Thymus (tissue), 11 donors: ENCODE measurements around the gene PTPRT. TPM values are rescaled to one million over a fixed set of nuclear protein-coding genes. Genes with fewer than 3 reads are reported as not detected.

Source experiments
- DNase-seq, 9 donors: peaks; one replicate each; pipeline ENCODE4 v3.0.0-alpha.2; 2013; ENCODE audit warnings: low spot score in 9 of 9, low read depth in 6 of 9, missing footprints in 1 of 9
- H3K27ac ChIP-seq, 2 donors: one replicate each; pipeline ENCODE4 v1.5.1; 2013; ENCODE audit warnings: control low read depth in 1 of 2, low read depth in 1 of 2, low read length in 1 of 2, mild to moderate bottlenecking in 1 of 2, moderate library complexity in 1 of 2
- H3K27me3 ChIP-seq, 2 donors: one replicate each; pipeline ENCODE4 v1.5.1; 2013; ENCODE audit warnings: low read length in 1 of 2; ENCODE audit not compliant: control insufficient read depth in 2 of 2, insufficient read depth in 1 of 2
- H3K36me3 ChIP-seq, 2 donors: one replicate each; pipeline ENCODE4 v1.5.1; 2013; ENCODE audit warnings: low read length in 1 of 2, mild to moderate bottlenecking in 1 of 2, moderate library complexity in 1 of 2; ENCODE audit not compliant: control insufficient read depth in 2 of 2, insufficient read depth in 2 of 2
- H3K4me1 ChIP-seq, 2 donors: one replicate each; pipeline ENCODE4 v1.5.1; 2013; ENCODE audit warnings: low read length in 2 of 2; ENCODE audit not compliant: control insufficient read depth in 2 of 2, insufficient read depth in 2 of 2
- H3K4me3 ChIP-seq, 2 donors: one replicate each; pipeline ENCODE4 v1.5.1; 2013; ENCODE audit warnings: low read length in 2 of 2, control low read depth in 1 of 2, mild to moderate bottlenecking in 1 of 2
- H3K9me3 ChIP-seq, 2 donors: one replicate each; pipeline ENCODE4 v1.5.1; 2013; ENCODE audit warnings: low read length in 1 of 2, mild to moderate bottlenecking in 1 of 2; ENCODE audit not compliant: control insufficient read depth in 2 of 2, insufficient read depth in 1 of 2
- WGBS: extraction: QIAGEN DNeasy Blood & Tissue Kit; methylation state at CpG from one replicate; pipeline ENCODE4 v1.1.7; 2013; 5-methylcytosine and 5-hydroxymethylcytosine counted together
- polyA plus RNA-seq: library from polyadenylated mRNA; stranded (reverse); fragments of 200-250 nt; gene quantifications from one replicate; pipeline ENCODE4 v1.2.3, GENCODE V29; 2013
- total RNA-seq: library from RNA; stranded (reverse); fragments of 120-200 nt; gene quantifications from one replicate; pipeline ENCODE4 v1.2.4, GENCODE V29; 2013
- donor health status: healthy.

Gene PTPRT
- total and polyA plus RNA-seq, 2 donors: 2.4 to 4.5 TPM

GRCh38 chr20:42581311-42581710 is 608.4 kb downstream of the PTPRT start:
- WGBS: 72% methylated on average over 3 of the region's 3 CpGs
- Histone ChIP-seq H3K27ac (no peak overlapping the region), H3K36me3 (no peaks in the 10 kb centered on the region), H3K4me1 (no peaks in the 10 kb centered on the region), H3K4me3 (no peak overlapping the region), H3K9me3 (no peaks in the 10 kb centered on the region), H3K27me3 (no peaks in the 10 kb centered on the region)
- no peak for DNase-seq

DNA sequence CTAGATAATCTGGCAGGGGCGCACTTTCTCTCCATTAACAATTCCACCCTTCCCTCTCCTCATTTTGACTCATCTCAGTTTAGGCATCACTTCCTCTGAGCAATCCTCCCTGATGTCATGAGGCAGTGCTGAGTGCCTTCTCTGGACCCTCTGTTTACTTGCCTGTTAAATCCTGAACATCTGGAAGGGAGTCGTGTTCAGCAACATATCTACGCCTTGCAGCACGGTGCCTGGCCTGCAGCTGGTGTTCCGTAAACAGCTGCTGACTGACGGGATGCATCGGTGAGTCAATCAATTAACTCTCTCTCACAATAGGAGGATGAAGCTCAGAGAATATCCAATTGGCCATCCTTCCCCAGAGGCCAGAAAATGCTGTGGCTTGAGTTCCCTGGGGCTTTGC is 613.5 kb downstream of the PTPRT start:
- Histone ChIP-seq H3K36me3 (no peaks in the 10 kb centered on the region), H3K9me3 (no peaks in the 10 kb centered on the region), H3K27me3 (no peaks in the 10 kb centered on the region), H3K4me1 (no peaks in the 10 kb centered on the region), H3K4me3 (no peak overlapping the region), H3K27ac (no peak overlapping the region)
- DNase-seq: no peak
- WGBS: 83% methylated on average over 7 of the region's 7 CpGs

DNA sequence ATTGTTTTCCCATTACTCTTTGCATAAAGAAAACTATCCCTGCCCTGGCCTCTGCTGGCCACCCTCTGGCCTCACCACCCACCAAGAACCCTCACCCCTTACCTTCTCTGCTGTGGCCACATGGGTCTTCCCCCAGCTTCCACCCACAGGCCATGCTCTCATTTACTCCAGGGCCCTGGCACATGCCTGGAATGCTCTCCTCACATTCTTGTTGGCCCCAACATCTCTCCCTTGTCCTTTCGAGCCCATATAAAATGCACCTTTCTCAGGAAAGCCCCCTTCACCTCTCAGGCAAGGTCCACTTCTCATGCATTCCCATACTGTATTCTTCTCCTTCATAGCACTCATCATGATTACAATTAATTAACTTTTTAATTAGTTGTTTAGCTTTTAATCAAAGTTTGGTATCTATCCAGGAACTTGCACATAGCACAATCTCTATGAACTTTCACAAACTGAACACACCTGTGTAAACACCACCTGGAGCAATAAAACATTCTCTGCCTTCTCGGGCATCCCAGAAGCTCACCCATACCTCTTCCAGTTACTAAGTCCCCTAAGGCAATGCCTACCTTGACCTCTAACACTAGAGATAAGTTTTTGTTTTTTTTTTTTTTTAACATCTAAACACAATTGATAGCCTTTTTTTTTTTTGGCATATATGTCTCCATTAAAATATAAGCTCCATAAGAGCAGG is 617.2 kb downstream of the PTPRT start:
- no peak for DNase-seq
- Histone ChIP-seq H3K4me1 (no peaks in the 10 kb centered on the region), H3K36me3 (no peaks in the 10 kb centered on the region), H3K4me3 (no peak overlapping the region), H3K27me3 (no peaks in the 10 kb centered on the region), H3K27ac (no peak overlapping the region), H3K9me3 (no peaks in the 10 kb centered on the region)
- 87% methylated on average over 2 of the region's 2 CpGs for WGBS

DNA sequence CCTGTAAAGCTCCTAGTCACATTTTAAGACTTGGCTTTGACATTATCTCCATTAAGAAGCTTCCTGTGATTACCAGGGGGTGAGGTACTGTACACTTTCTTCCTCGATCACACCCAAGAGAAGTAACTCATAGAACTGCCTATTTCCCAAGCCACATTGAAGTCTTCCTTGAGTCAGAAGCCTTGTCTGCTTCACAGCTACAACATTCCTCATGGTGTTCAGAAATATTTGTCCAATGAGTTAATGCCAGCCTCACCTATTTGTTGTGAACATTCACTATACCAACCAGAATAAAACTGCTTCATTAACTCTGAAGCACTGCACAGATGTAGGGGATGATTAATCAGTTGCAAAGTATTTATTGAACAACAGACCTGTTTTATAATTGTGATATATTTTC is 622.3 kb downstream of the PTPRT start:
- no peaks in the 10 kb centered on the region for H3K4me1 ChIP-seq
- WGBS: 95% methylated on average over 1 of the region's 1 CpG
- no peaks in the 10 kb centered on the region for H3K9me3 ChIP-seq
- no peak overlapping the region for H3K4me3 ChIP-seq
- no peaks in the 10 kb centered on the region for H3K27me3 ChIP-seq
- no peak for DNase-seq
- H3K27ac ChIP-seq: no peak overlapping the region
- no peaks in the 10 kb centered on the region for H3K36me3 ChIP-seq

DNA sequence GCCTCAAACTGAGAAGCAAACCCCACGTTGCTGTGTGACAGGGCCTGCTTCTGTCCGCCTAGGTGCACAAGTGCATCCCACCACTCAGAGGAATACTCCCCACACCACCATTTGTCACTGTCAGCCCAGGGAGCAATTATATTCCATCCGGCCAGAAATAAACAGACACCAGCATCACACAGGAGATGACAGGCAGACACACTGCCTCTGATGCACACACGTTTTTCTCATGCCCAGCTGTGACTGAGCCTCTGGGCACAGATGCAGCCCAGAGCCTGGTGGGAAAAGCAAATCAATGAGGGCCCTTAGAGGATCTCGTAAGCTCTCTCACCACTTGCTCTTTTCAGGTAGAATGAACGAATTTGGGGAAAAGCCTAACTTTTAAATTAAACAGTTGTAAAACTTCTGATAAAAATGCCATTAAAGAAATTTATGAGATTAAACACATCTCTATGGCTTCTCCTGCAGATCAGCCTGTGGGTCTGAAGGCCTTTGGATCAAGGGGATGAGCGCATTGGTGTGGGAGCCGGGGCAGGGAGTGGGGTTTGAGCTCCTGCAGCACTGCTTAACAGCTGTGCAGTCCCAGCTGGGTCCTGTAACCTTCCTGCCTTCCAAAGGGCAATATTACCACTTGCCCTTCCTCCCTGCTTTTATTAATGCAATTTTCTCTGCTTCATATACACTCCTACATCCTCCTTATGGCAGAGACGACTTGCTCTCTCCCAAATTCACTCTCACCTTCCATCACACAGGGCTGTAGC is 624.3 kb downstream of the PTPRT start:
- no peak overlapping the region for H3K27ac ChIP-seq
- H3K27me3 ChIP-seq: no peaks in the 10 kb centered on the region
- H3K9me3 ChIP-seq: no peaks in the 10 kb centered on the region
- 84% methylated on average over 9 of the region's 9 CpGs for WGBS
- no peak for DNase-seq
- H3K36me3 ChIP-seq: no peaks in the 10 kb centered on the region
- H3K4me3 ChIP-seq: no peak overlapping the region
- no peaks in the 10 kb centered on the region for H3K4me1 ChIP-seq

GRCh38 chr20:42559665-42560064 is 630.0 kb downstream of the PTPRT start:
- H3K4me3 ChIP-seq: no peak overlapping the region
- no peaks in the 10 kb centered on the region for H3K36me3 ChIP-seq
- DNase-seq: no peak
- H3K27me3 ChIP-seq: no peaks in the 10 kb centered on the region
- 92% methylated on average over 4 of the region's 4 CpGs for WGBS
- H3K4me1 ChIP-seq: no peaks in the 10 kb centered on the region
- no peak overlapping the region for H3K27ac ChIP-seq
- H3K9me3 ChIP-seq: no peaks in the 10 kb centered on the region

- Histone ChIP-seq H3K4me3 (no peak overlapping the region), H3K4me1 (no peaks in the 10 kb centered on the region), H3K27ac (no peak overlapping the region), H3K9me3 (no peaks in the 10 kb centered on the region), H3K36me3 (no peaks in the 10 kb centered on the region), H3K27me3 (no peaks in the 10 kb centered on the region)
- 88% methylated on average over 2 of the region's 2 CpGs for WGBS
- no peak for DNase-seq
These were observed 633.1 kb downstream of the PTPRT start for GRCh38 chr20:42556575-42556974.

DNA sequence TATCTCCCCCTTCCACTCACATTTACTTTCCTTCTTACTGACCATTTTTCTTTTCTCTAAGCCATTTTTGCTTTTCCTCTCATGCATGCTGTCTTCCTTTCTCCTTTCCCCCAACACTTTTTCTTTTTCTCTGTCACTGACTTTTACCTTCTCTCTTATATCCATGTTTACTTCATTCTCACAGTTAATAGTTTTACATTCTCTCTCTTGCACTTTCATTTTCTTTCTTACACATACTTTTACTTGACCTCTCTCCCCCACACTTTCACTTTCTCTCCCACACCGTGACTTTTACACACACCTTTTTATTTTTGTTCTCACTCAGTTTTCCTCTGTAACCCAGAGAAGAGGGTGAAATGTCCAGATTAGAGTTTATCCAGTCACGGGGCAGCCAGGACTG is 636.3 kb downstream of the PTPRT start:
- Histone ChIP-seq H3K4me1 (no peaks in the 10 kb centered on the region), H3K9me3 (no peaks in the 10 kb centered on the region), H3K36me3 (no peaks in the 10 kb centered on the region), H3K27ac (no peak overlapping the region), H3K27me3 (no peaks in the 10 kb centered on the region), H3K4me3 (no peak overlapping the region)
- 69% methylated on average over 2 of the region's 2 CpGs for WGBS
- no peak for DNase-seq

DNA sequence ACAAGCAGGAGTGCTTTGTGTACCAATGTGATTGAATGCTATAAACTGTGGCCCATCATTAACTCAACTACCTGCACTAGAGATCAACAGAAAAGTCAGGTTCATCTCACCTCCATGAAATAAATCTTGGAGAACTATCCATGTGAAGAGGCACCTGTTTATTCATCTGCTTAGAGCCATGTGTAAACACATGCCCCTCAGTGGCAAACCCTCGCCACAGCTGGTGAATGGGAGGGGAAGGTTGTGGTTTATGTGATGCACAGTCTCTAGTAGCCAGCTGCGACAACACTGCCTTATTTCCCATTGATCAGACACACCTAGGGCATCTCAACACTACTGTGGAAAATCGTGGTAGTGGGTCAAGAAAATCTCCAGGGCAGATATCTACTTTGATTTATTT is 640.2 kb downstream of the PTPRT start:
- no peak overlapping the region for H3K4me3 ChIP-seq
- WGBS: 54% methylated on average over 3 of the region's 3 CpGs

More for the DNA sequence above, 640.2 kb downstream of the PTPRT start:
- Histone ChIP-seq H3K9me3 (no peaks in the 10 kb centered on the region), H3K36me3 (no peaks in the 10 kb centered on the region), H3K27ac (no peak overlapping the region), H3K4me1 (no peaks in the 10 kb centered on the region), H3K27me3 (no peaks in the 10 kb centered on the region)
- no peak for DNase-seq
